Keratinocyte (primary cell): ENCODE data around the gene MEAF6. TPM values are rescaled to one million over a fixed set of nuclear protein-coding genes. Genes with fewer than 3 reads are reported as not detected.

Experiments used
- DNase-seq: peaks from one replicate; pipeline ENCODE4 v3.0.0-alpha.2; 2011; ENCODE audit warnings: low read depth, missing footprints, low spot score
- FAIRE-seq: peaks from 2 replicates; lab custom pipeline; 2011; peaks lifted over from hg19 to GRCh38; lab: Jason Lieb, UNC
- H2AFZ ChIP-seq: 2 replicates; pipeline ENCODE4 v1.6.0; 2012; ENCODE audit warnings: low read length, control low read depth, inconsistent platforms; ENCODE audit not compliant: control insufficient read depth
- H3K27ac ChIP-seq: 2 replicates; pipeline ENCODE4 v1.5.1; 2011; ENCODE audit warnings: low read length; ENCODE audit not compliant: control insufficient read depth, insufficient read depth
- H3K27me3 ChIP-seq: 3 replicates; pipeline ENCODE4 v1.6.0; 2011; ENCODE audit warnings: low read length; ENCODE audit not compliant: control insufficient read depth, insufficient read depth; ENCODE audit errors: extremely low read depth
- H3K36me3 ChIP-seq, 2 experiments: 2 replicates in 1 of 2; 3 replicates in 1 of 2; pipeline ENCODE4 v1.5.1; 2011; ENCODE audit warnings: low read length in 2 of 2, mild to moderate bottlenecking in 1 of 2; ENCODE audit not compliant: control insufficient read depth in 2 of 2, insufficient read depth in 2 of 2; ENCODE audit errors: extremely low read depth in 1 of 2
- H3K4me1 ChIP-seq: 3 replicates; pipeline ENCODE4 v1.5.1; 2011; ENCODE audit warnings: low read length; ENCODE audit not compliant: control insufficient read depth, insufficient read depth; ENCODE audit errors: extremely low read depth
- H3K4me2 ChIP-seq: 3 replicates; pipeline ENCODE4 v1.6.0; 2011; ENCODE audit warnings: low read depth, low read length; ENCODE audit not compliant: control insufficient read depth, insufficient read depth; ENCODE audit errors: extremely low read depth
- H3K4me3 ChIP-seq, 3 experiments: fragments of 200-600 bp in 1 of 3; sonication (generic) in 1 of 3; 2 replicates in 2 of 3; 3 replicates in 1 of 3; pipeline ENCODE4 v1.5.1; 2011 to 2016; ENCODE audit warnings: low read length in 3 of 3, mild to moderate bottlenecking in 3 of 3, control low read depth in 2 of 3, inconsistent platforms in 1 of 3, low read depth in 1 of 3, mixed read lengths in 1 of 3, mixed run types in 1 of 3, moderate library complexity in 1 of 3; ENCODE audit not compliant: control insufficient read depth in 2 of 3, insufficient read depth in 2 of 3; ENCODE audit errors: extremely low read depth in 1 of 3
- H3K79me2 ChIP-seq: 2 replicates; pipeline ENCODE4 v1.6.0; 2012; ENCODE audit warnings: low read length; ENCODE audit not compliant: control insufficient read depth, insufficient read depth
- H3K9ac ChIP-seq: 3 replicates; pipeline ENCODE4 v1.6.0; 2011; ENCODE audit warnings: low read length; ENCODE audit not compliant: control insufficient read depth, insufficient read depth; ENCODE audit errors: extremely low read depth
- H3K9me1 ChIP-seq: 3 replicates; pipeline ENCODE4 v1.6.0; 2011; ENCODE audit warnings: low read length; ENCODE audit not compliant: control insufficient read depth, insufficient read depth; ENCODE audit errors: extremely low read depth
- H3K9me3 ChIP-seq: 2 replicates; pipeline ENCODE4 v1.5.1; 2012; ENCODE audit warnings: low read depth, low read length; ENCODE audit not compliant: control insufficient read depth
- H4K20me1 ChIP-seq: 3 replicates; pipeline ENCODE4 v1.6.0; 2011; ENCODE audit warnings: low read length; ENCODE audit not compliant: control insufficient read depth, insufficient read depth; ENCODE audit errors: extremely low read depth
- EZH2 ChIP-seq: IDR thresholded peaks from one replicate; pipeline ENCODE4 v1.6.1; 2012; ENCODE audit warnings: inconsistent platforms, mild to moderate bottlenecking, low read length, moderate library complexity
- dilution Hi-C: fragments of 300-500 bp; cut with MboI; formaldehyde crosslinking; loops from one replicate; pipeline ENCODE4 v1.7.0; 2020; ENCODE audit warnings: low sequenced_read_pairs; ENCODE audit not compliant: extremely low pct_ligation_motif_present
- polyA plus RNA-seq, 5 experiments: library from polyadenylated mRNA; depleted of rRNA in 3 of 5; stranded (reverse) in 3 of 5; stranded (forward) in 1 of 5; unstranded in 1 of 5; fragments of >200 nt; gene quantifications; 1 replicate in 1 of 5; 2 replicates in 3 of 5; 3 replicates in 1 of 5; pipeline versions ENCODE4 v1.2.1 to v1.2.3, GENCODE V29; 2011 to 2012; ENCODE audit warnings: missing spikeins in 2 of 5, low read depth in 1 of 5, low replicate concordance in 1 of 5
- TF ChIP-seq, protein P1 (sequence below), 3 experiments: IDR thresholded peaks in 1 of 3; conservative IDR thresholded peaks in 1 of 3; optimal IDR thresholded peaks in 1 of 3; 2 replicates in 2 of 3; 3 replicates in 1 of 3; pipeline versions ENCODE3 to v1.5.1; 2011; ENCODE audit warnings: low read length in 3 of 3, mild to moderate bottlenecking in 3 of 3, moderate library complexity in 2 of 3, control low read depth in 1 of 3, inconsistent platforms in 1 of 3; ENCODE audit not compliant: insufficient read depth in 2 of 3; ENCODE audit errors: extremely low read depth in 1 of 3

Gene MEAF6
- polyA plus RNA-seq, 1 donor (not counting 4 experiments of a cell fraction or from before 2014, with no cell fraction given), result 51.9 TPM

DNA sequence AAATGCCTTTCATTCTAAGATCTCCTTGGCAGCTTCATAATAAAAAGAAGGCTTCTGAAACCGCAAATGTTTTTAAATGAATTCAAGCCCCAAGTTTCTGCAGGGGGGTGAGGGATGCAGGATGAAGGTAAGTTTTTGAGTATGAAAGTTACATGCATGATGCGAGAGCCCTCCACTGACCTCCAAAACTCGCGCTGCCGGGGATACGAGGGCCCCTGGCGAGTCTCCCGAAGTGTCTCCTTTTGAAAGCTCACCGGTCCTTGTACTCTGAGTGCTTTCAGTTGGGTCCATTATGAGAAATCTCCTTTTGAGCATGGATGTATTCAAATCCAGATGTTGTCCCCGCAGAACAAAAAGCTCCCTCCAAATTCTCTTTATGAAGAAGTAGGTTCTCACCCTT lies 59.0 kb downstream of the MEAF6 start:
- DNase-seq, result no peak
- H3K79me2 ChIP-seq, result no peaks in the 10 kb centered on the region
- peak overlapping the region; percentile 51 for H3K4me2 ChIP-seq
- H3K4me1 ChIP-seq, result peaks cover 22% of the 10 kb centered on the region
- H3K9ac ChIP-seq, result peak overlapping the region; percentile 38
- no peak for FAIRE-seq
- H3K4me3 ChIP-seq, result no peak overlapping the region
- dilution Hi-C loops, result no loop called here
- H3K36me3 ChIP-seq, result no peaks in the 10 kb centered on the region
- H4K20me1 ChIP-seq, result no peaks in the 10 kb centered on the region
- H3K9me1 ChIP-seq, result no peaks in the 10 kb centered on the region
- no peak overlapping the region for H2AFZ ChIP-seq
- peak overlapping the region; percentile 85 for H3K27ac ChIP-seq
- H3K27me3 ChIP-seq, result no peaks in the 10 kb centered on the region
- TF ChIP-seq, protein P1, sequence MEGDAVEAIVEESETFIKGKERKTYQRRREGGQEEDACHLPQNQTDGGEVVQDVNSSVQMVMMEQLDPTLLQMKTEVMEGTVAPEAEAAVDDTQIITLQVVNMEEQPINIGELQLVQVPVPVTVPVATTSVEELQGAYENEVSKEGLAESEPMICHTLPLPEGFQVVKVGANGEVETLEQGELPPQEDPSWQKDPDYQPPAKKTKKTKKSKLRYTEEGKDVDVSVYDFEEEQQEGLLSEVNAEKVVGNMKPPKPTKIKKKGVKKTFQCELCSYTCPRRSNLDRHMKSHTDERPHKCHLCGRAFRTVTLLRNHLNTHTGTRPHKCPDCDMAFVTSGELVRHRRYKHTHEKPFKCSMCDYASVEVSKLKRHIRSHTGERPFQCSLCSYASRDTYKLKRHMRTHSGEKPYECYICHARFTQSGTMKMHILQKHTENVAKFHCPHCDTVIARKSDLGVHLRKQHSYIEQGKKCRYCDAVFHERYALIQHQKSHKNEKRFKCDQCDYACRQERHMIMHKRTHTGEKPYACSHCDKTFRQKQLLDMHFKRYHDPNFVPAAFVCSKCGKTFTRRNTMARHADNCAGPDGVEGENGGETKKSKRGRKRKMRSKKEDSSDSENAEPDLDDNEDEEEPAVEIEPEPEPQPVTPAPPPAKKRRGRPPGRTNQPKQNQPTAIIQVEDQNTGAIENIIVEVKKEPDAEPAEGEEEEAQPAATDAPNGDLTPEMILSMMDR (optimal IDR thresholded peaks at IDR 0.05 in 1 of 3, IDR thresholded peaks at IDR 0.05 in 1 of 3, conservative IDR thresholded peaks at IDR 0.05 in 1 of 3; ENCODE audit: extremely low read depth in 1 of 3, insufficient read depth in 2 of 3, low read length in 3 of 3), result no peak
- no peaks in the 10 kb centered on the region for H3K9me3 ChIP-seq

DNA sequence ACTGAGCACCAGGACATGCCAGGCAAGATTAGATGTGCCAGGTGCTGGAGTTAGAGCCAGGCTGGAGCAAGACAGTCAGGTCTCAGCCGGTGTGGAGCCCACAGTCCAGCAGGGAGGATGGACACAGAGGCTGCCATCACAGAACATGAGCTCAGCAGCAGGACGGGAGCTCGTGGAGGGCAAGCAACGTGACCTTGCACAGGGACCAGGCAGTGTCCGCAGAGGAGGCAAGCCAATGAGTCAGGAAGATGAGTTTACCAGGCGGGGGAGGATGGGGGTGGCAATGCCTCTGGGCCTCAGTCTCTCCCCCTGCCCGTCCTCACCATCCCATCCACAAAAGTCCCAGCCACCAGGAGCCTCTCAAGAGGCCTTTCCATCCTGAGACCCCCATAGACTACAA lies 60.9 kb downstream of the MEAF6 start:
- H3K4me3 ChIP-seq, result no peak overlapping the region
- no peak overlapping the region for H3K27ac ChIP-seq
- TF ChIP-seq, protein P1 (optimal IDR thresholded peaks at IDR 0.05 in 1 of 3, IDR thresholded peaks at IDR 0.05 in 1 of 3, conservative IDR thresholded peaks at IDR 0.05 in 1 of 3; ENCODE audit: extremely low read depth in 1 of 3, insufficient read depth in 2 of 3, low read length in 3 of 3), result no peak
- TF ChIP-seq EZH2, result no peak
- H2AFZ ChIP-seq, result no peak overlapping the region
- H3K79me2 ChIP-seq, result no peaks in the 10 kb centered on the region
- H3K27me3 ChIP-seq, result no peaks in the 10 kb centered on the region
- FAIRE-seq (no peak), DNase-seq (no peak)
- H3K9me1 ChIP-seq, result no peaks in the 10 kb centered on the region
- H3K4me2 ChIP-seq, result no peak overlapping the region
- H3K9me3 ChIP-seq, result no peaks in the 10 kb centered on the region
- H4K20me1 ChIP-seq, result no peaks in the 10 kb centered on the region
- dilution Hi-C loops, result no loop called here
- H3K36me3 ChIP-seq, result no peaks in the 10 kb centered on the region
- peaks cover 39% of the 10 kb centered on the region for H3K4me1 ChIP-seq
- H3K9ac ChIP-seq, result no peak overlapping the region
